Fibroblast of lung (primary cell): ENCODE results near the gene GAA.

Source experiments
- EZH2 ChIP-seq: IDR thresholded peaks from 2 replicates; pipeline ENCODE4 v1.5.1; 2012; ENCODE audit warnings: low read length, control low read depth, mild to moderate bottlenecking; ENCODE audit errors: missing control alignments
- TF ChIP-seq, protein P1 (sequence below), 2 donors: IDR thresholded peaks in 1 of 2; conservative IDR thresholded peaks in 1 of 2; 1 replicate in 1 of 2; 2 replicates in 1 of 2; pipeline ENCODE4 v1.5.1; 2011 to 2012; ENCODE audit warnings: low read length in 2 of 2, control low read depth in 1 of 2, inconsistent platforms in 1 of 2, low read depth in 1 of 2, mild to moderate bottlenecking in 1 of 2

DNA sequence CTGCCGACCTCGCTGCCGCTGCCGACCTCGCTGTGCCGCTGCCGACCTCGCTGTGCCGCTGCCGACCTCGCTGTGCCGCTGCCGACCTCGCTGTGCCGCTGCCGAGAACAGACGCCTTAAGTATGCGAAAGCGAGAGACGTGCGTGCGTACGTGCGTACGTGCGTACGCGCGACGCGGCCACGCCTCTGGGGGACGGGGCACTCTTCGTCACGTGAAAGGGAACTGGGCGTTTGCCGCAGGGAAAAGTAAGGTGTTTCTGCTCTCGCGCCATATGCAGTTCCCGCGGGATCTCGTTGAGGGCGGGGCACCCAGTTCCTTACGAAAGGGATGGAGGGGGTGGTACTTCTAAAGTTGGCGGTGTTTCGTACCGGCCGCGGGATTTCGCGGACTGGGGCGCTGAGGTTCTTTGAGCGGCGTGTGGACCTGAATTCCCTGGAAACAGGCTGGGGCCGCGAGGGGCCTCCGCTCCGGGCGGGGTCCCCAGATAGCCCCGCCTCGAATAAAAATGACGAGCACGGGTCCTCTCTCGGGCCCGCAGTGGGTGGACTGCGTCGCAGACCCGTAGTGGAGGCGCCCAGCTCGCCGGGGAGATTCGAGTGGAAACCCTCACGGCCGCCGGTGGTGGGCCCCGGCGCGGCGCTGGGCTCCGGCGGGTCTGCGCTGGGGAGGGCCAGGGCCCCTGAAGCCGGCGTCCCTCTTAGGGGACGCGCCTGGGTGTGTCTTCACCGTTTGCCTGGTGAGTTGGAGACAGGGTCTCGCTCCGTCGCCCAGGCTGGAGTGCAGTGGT is 45.8 kb downstream of the GAA start, which contains the start of gene EIF4A3:
- TF ChIP-seq, protein P1, sequence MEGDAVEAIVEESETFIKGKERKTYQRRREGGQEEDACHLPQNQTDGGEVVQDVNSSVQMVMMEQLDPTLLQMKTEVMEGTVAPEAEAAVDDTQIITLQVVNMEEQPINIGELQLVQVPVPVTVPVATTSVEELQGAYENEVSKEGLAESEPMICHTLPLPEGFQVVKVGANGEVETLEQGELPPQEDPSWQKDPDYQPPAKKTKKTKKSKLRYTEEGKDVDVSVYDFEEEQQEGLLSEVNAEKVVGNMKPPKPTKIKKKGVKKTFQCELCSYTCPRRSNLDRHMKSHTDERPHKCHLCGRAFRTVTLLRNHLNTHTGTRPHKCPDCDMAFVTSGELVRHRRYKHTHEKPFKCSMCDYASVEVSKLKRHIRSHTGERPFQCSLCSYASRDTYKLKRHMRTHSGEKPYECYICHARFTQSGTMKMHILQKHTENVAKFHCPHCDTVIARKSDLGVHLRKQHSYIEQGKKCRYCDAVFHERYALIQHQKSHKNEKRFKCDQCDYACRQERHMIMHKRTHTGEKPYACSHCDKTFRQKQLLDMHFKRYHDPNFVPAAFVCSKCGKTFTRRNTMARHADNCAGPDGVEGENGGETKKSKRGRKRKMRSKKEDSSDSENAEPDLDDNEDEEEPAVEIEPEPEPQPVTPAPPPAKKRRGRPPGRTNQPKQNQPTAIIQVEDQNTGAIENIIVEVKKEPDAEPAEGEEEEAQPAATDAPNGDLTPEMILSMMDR (conservative IDR thresholded peaks at IDR 0.05 in 1 of 2, IDR thresholded peaks at IDR 0.05 in 1 of 2; ENCODE audit: low read depth in 1 of 2, low read length in 2 of 2), result no peak
- TF ChIP-seq EZH2, result no peak
